Eye (tissue), 1 donor: ENCODE data around the gene DLGAP1.
"Not testable (repeated sequence)": the region's sequence is repeated elsewhere in the genome, so short reads cannot be mapped to it uniquely, and the experiment has no call there.

ENCODE experiments used
- DNase-seq: peaks from one replicate; pipeline ENCODE4 v3.0.0-alpha.2; 2015

The DLGAP1 gene

DNA sequence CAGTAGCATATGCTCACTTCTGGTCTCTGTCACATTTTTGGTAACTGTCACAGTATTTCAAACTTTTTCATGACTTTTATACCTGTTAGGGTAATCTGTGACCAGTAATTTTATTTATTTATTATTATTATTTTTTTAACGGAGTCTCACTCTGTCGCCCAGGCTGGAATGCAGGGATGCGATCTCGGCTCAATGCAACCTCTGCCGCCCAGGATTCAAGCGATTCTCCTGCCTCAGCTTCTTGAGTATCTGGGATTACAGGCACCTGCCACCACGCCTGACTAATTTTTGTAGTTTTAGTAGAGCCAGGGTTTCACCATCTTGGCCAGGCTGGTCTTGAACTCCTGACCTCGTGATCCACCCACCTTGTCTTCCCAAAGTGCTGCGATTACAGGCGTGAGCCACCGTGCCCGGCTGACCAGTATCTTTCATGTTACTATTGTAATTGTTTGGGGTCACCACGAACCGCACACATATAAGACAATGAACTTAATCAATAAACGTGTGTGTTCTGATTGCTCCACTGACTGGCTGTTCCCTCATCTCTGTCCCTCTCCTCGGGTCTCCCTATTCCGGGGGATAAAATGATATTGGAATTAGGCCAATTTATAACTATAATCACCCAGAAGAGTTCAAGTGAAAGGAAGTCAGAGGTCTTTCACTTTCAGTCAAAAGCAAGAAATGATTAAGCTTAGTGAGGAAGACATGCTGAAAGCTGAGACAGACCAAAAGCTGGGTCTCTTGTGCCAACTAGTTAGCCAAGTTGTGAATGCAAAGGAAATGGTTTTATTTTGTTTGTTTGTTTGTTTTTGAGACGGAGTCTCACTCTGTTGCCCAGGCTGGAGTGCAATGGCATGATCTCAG, 982.2 kb downstream of the DLGAP1 start:
- DNase-seq = no peak

GRCh38 chr18:3472121-3472520, 983.0 kb downstream of the DLGAP1 start:
- not testable (repeated sequence) for DNase-seq

- no peak for DNase-seq
Observed at GRCh38 chr18:3471141-3471648, 983.9 kb downstream of the DLGAP1 start.

DNA sequence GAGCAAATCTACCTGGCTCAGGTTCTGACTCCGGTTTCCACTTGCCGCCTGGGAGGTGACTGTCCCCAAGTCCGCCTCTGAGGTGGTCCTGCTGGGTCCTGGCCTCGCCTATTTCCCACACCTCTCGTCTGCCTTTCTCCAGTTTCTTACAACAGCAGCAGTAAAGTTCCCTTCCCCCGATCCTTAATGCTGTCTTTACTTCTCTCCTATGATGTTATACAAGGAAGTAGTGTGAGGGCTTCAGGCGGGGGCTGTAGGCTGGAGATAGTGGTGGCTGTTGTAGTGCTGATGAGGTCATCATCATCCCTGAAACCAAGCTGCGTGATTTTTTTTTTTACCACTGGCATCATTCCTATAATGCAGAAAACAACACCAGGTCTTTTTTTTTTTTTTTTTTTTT, 986.3 kb downstream of the DLGAP1 start:
- DNase-seq = no peak

- no peak for DNase-seq
Observed at GRCh38 chr18:3468066-3468705, 986.9 kb downstream of the DLGAP1 start.

DNA sequence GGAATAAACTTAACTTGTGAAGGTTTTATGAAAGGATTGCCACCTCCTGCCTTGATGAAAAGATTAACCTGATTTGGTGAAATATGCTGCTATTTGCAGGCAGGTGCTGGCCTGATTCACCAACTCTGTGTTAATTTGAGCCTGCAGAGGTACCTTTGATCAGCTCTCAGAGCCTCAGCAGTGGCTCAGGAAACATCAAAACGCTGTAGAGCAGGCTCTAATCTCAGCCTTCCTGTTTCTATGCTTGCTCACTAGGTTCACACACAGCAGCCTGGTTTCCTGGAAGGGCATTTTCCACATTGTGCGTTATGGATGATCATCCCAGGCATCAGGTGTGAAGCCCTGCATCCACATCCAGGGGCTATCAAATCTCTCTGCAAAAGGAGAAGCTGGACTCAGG, 988.2 kb downstream of the DLGAP1 start:
- DNase-seq = no peak

DNA sequence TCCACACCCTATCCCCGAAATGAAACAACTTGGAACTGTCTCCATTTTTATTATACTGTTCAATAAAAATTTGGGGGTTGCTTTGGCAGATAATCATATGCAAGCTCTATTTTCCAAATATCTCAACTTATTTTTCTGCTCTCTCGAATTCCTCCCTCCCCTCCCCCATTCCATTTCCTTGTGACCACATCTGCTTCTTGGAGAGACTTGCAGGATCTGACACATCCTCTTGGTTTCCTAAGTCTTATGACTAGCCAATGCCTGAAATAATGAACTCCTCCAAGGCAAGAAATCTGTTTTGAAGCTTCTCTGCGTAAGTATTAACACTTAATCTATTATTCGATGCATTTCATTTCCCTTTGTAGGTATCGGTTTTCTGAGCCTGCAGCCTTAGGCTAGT, 989.1 kb downstream of the DLGAP1 start:
- DNase-seq = no peak

DNA sequence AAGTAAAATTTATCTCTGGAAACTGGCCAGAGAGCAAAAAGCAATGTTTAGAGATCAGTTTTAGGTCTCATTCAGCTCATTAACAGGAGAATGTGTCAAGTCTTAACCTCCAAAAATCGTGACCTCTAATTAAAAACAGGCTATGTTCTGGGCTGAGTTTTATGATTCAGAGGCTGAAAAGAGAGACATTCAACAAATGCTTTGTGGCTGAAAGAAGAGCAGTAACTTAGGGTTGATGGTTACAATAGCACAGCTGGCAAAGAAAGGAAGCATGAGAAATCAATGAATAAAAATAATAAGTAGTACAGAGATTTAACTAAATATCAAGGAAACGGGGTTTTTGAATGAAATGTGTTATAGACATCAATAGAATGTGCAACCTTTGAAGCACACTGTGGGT, 992.1 kb downstream of the DLGAP1 start:
- peak; percentile 46 for DNase-seq

- no peak for DNase-seq
Observed at GRCh38 chr18:3461704-3462103, 993.4 kb downstream of the DLGAP1 start.

GRCh38 chr18:3460823-3461398, 994.2 kb downstream of the DLGAP1 start:
- no peak for DNase-seq

- DNase-seq = peak; percentile 45
Observed at GRCh38 chr18:3458952-3459853, 995.9 kb downstream of the DLGAP1 start.

GRCh38 chr18:3458378-3458777, 996.7 kb downstream of the DLGAP1 start:
- no peak for DNase-seq

- no peak for DNase-seq
Observed at GRCh38 chr18:3457261-3457724, 997.8 kb downstream of the DLGAP1 start.

- no peak for DNase-seq
Observed at GRCh38 chr18:3456686-3457069, 998.4 kb downstream of the DLGAP1 start.

- DNase-seq = no peak
Observed at GRCh38 chr18:3455907-3456685, 999.0 kb downstream of the DLGAP1 start.

DNA sequence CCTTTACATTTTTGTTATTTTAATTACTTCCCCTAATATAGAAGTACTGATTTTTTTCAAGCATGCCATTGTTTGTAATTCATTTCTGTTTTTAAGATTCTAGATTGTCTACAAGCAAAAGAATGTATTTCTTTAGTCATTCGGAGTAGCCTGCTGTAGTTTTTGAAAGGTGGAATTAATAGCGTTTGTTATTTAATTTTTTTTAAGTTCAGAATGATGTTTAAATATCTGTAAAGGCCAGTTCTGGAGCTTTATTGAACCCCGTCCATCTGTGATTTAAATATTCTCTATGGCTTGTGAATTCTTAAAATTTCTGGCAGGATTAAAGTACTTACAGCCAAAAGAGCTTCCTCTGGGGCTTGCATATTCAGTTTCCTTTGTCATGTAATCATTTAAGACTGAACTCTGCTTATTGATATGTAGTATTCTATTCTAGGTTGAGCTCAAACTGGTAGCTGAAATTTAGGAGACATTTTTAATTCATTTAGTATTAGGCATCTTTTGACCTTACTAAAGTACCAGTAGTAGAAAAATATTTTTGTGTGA, 999.9 kb downstream of the DLGAP1 start:
- no peak for DNase-seq

- DNase-seq = peak; percentile 78
Observed at GRCh38 chr18:3454365-3455089, 1000.6 kb downstream of the DLGAP1 start.

DNA sequence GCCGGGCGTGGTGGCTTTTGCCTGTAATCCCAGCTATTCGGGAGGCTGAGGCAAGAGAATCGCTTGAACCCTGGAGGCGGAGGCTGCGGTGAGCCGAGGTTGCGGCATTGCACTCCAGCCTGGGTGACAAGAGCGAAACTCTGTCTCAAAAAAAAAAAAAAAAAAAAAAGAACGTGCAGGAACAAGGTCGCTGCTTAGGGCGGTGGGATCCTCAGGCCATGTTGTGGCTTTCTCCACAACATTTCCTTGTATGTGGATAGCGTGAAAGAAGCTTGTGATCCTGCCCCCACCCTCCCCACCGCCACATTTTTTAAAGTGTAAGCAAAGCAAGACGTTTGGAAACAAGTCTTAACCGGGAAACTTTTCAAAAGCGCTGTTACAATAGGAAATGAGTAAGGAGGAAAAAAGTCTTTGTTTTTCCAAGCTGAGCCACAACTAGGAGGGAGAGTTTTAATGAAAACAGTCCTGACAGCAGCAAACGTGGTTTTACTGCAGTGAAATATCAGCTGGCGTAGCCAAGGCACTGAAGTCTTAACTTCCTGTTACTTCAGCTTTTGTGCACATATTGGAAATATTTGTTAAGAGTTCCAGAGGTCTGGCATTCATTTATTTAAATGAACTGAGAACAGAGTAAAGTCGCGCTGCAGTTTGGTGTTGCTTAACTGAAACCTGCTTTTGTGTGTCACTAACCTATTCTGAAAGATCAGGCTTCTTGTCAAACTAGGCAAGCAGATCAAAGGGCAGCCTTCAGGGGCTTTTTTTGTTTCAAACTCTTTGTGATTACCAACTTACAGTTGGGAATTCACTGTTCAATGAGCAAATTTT, 1001.4 kb downstream of the DLGAP1 start:
- DNase-seq = peak; percentile 86

DNA sequence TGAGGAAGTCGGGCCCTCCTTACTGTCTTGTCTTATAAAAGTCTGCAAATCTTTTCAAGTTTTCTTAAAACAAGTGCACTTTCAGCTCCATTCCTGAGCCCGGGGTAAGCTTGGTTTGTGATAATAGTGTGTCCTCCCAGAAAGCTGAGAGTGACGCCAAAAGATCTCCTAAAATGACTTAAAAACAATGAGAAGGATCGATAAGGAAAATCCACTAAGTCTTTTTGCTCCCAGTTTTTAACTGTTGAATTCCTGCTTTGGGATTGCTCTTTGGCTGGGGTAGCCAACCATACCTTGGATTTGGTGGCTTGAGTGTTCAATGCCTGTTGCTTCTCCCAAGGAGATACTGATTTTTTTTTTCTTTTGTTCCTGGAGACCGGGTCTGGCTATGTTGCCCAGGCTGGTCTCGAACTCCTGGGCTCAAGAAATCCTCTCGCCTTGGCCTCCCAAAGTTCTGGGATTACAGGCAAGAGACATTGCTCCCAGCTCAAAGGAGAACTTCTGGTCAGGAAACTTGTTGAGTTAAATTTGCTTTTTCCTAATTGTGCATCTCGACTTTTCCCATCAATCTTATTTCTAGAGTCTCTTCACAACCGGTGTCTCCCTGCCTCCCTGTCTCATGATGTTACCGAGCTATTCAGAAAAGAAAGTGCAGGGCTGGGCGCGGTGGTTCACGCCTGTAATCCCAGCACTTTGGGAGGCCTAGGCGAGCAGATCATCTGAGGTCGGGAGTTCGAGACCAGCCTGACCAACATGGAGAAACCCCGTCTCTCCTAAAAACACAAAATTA, 1002.2 kb downstream of the DLGAP1 start:
- DNase-seq = peak; percentile 51
